ENCODE measurements around the gene P2RY11. TPM values are rescaled to one million over a fixed set of nuclear protein-coding genes. Genes with fewer than 3 reads are reported as not detected.
A peak's percentile ranks its signal among the peaks of the same experiment; 100 is the strongest.

Gene P2RY11
- polyA plus RNA-seq, 1 donor: 14.4 TPM

GRCh38 chr19:10106100-10106936 lies 5.2 kb upstream of the P2RY11 start, which contains the start of gene PPAN:
Gene PPAN (plus strand): TSS chr19:10106362. CDS start chr19:10106395, 33 bp downstream.
- DNase-seq: peak; percentile 97 to 98
- Histone ChIP-seq H3K36me3 (ENCODE audit: control insufficient read depth, insufficient read depth, low read length) (peaks cover 39% of the 10 kb centered on the region), H3K4me3 (ENCODE audit: low read length) (peak within 1 kb of the TSS; percentile 57), H3K4me1 (ENCODE audit: control insufficient read depth, insufficient read depth, low read length) (peaks cover 12% of the 10 kb centered on the region), H3K9me3 (ENCODE audit: control insufficient read depth, low read depth, low read length) (no peaks in the 10 kb centered on the region), H3K27ac (ENCODE audit: low read length) (peak within 1 kb of the TSS; percentile 79), H3K27me3 (ENCODE audit: control insufficient read depth, insufficient read depth, low read length) (no peaks in the 10 kb centered on the region)
- no CpG with 5 or more reads among the region's 71 CpGs for WGBS (ENCODE audit: insufficient coverage, low lambda C conversion rate)

- Histone ChIP-seq H3K27ac (ENCODE audit: low read length) (no peak overlapping the region), H3K4me1 (ENCODE audit: control insufficient read depth, insufficient read depth, low read length) (peaks cover 12% of the 10 kb centered on the region), H3K9me3 (ENCODE audit: control insufficient read depth, low read depth, low read length) (no peaks in the 10 kb centered on the region), H3K36me3 (ENCODE audit: control insufficient read depth, insufficient read depth, low read length) (peaks cover 44% of the 10 kb centered on the region), H3K4me3 (ENCODE audit: low read length) (peak overlapping the region; percentile 57), H3K27me3 (ENCODE audit: control insufficient read depth, insufficient read depth, low read length) (no peaks in the 10 kb centered on the region)
- WGBS (ENCODE audit: insufficient coverage, low lambda C conversion rate): no CpG with 5 or more reads among the region's 10 CpGs
- no peak for DNase-seq
Observed at GRCh38 chr19:10107254-10107653, 4.2 kb upstream of the P2RY11 start.

- DNase-seq: no peak
- Histone ChIP-seq H3K9me3 (ENCODE audit: control insufficient read depth, low read depth, low read length) (no peaks in the 10 kb centered on the region), H3K36me3 (ENCODE audit: control insufficient read depth, insufficient read depth, low read length) (peaks cover 45% of the 10 kb centered on the region), H3K27me3 (ENCODE audit: control insufficient read depth, insufficient read depth, low read length) (no peaks in the 10 kb centered on the region), H3K27ac (ENCODE audit: low read length) (no peak overlapping the region), H3K4me1 (ENCODE audit: control insufficient read depth, insufficient read depth, low read length) (peaks cover 14% of the 10 kb centered on the region), H3K4me3 (ENCODE audit: low read length) (no peak overlapping the region)
- WGBS (ENCODE audit: insufficient coverage, low lambda C conversion rate): no CpG with 5 or more reads among the region's 14 CpGs
Observed at GRCh38 chr19:10107817-10108367, 3.6 kb upstream of the P2RY11 start.

GRCh38 chr19:10109528-10109927 lies 2.0 kb upstream of the P2RY11 start:
- Histone ChIP-seq H3K27ac (ENCODE audit: low read length) (no peak overlapping the region), H3K9me3 (ENCODE audit: control insufficient read depth, low read depth, low read length) (no peaks in the 10 kb centered on the region), H3K4me3 (ENCODE audit: low read length) (no peak overlapping the region), H3K4me1 (ENCODE audit: control insufficient read depth, insufficient read depth, low read length) (peaks cover 23% of the 10 kb centered on the region), H3K36me3 (ENCODE audit: control insufficient read depth, insufficient read depth, low read length) (peaks cover 48% of the 10 kb centered on the region), H3K27me3 (ENCODE audit: control insufficient read depth, insufficient read depth, low read length) (no peaks in the 10 kb centered on the region)
- no CpG with 5 or more reads among the region's 14 CpGs for WGBS (ENCODE audit: insufficient coverage, low lambda C conversion rate)
- no peak for DNase-seq

GRCh38 chr19:10110076-10110971 lies 1.2 kb upstream of the P2RY11 start:
- H3K4me1 ChIP-seq (ENCODE audit: control insufficient read depth, insufficient read depth, low read length): peaks cover 23% of the 10 kb centered on the region
- no CpG with 5 or more reads among the region's 44 CpGs for WGBS (ENCODE audit: insufficient coverage, low lambda C conversion rate)
- H3K9me3 ChIP-seq (ENCODE audit: control insufficient read depth, low read depth, low read length): no peaks in the 10 kb centered on the region
- no peak overlapping the region for H3K27ac ChIP-seq (ENCODE audit: low read length)
- H3K36me3 ChIP-seq (ENCODE audit: control insufficient read depth, insufficient read depth, low read length): peaks cover 56% of the 10 kb centered on the region
- H3K27me3 ChIP-seq (ENCODE audit: control insufficient read depth, insufficient read depth, low read length): no peaks in the 10 kb centered on the region
- no peak overlapping the region for H3K4me3 ChIP-seq (ENCODE audit: low read length)
- DNase-seq: no peak

- Histone ChIP-seq H3K9me3 (ENCODE audit: control insufficient read depth, low read depth, low read length) (no peaks in the 10 kb centered on the region), H3K27me3 (ENCODE audit: control insufficient read depth, insufficient read depth, low read length) (no peaks in the 10 kb centered on the region), H3K4me3 (ENCODE audit: low read length) (no peak overlapping the region), H3K27ac (ENCODE audit: low read length) (no peak overlapping the region), H3K4me1 (ENCODE audit: control insufficient read depth, insufficient read depth, low read length) (peaks cover 20% of the 10 kb centered on the region), H3K36me3 (ENCODE audit: control insufficient read depth, insufficient read depth, low read length) (peaks cover 62% of the 10 kb centered on the region)
- DNase-seq: no peak
- no CpG with 5 or more reads among the region's 19 CpGs for WGBS (ENCODE audit: insufficient coverage, low lambda C conversion rate)
Observed at GRCh38 chr19:10110972-10111317, 548 bp upstream of the P2RY11 start.

- Histone ChIP-seq H3K4me1 (ENCODE audit: control insufficient read depth, insufficient read depth, low read length) (peaks cover 16% of the 10 kb centered on the region), H3K4me3 (ENCODE audit: low read length) (no peak overlapping the region), H3K27me3 (ENCODE audit: control insufficient read depth, insufficient read depth, low read length) (no peaks in the 10 kb centered on the region), H3K27ac (ENCODE audit: low read length) (no peak overlapping the region), H3K9me3 (ENCODE audit: control insufficient read depth, low read depth, low read length) (no peaks in the 10 kb centered on the region), H3K36me3 (ENCODE audit: control insufficient read depth, insufficient read depth, low read length) (peaks cover 74% of the 10 kb centered on the region)
- no CpG with 5 or more reads among the region's 23 CpGs for WGBS (ENCODE audit: insufficient coverage, low lambda C conversion rate)
- DNase-seq: no peak
Observed at GRCh38 chr19:10112037-10112761, 706 bp downstream of the P2RY11 start.

- H3K4me3 ChIP-seq (ENCODE audit: low read length): no peak overlapping the region
- peak in 1 of 2 donors; percentile 55 for DNase-seq
- H3K36me3 ChIP-seq (ENCODE audit: control insufficient read depth, insufficient read depth, low read length): peaks cover 73% of the 10 kb centered on the region
- peaks cover 11% of the 10 kb centered on the region for H3K4me1 ChIP-seq (ENCODE audit: control insufficient read depth, insufficient read depth, low read length)
- H3K9me3 ChIP-seq (ENCODE audit: control insufficient read depth, low read depth, low read length): no peaks in the 10 kb centered on the region
- no CpG with 5 or more reads among the region's 25 CpGs for WGBS (ENCODE audit: insufficient coverage, low lambda C conversion rate)
- H3K27ac ChIP-seq (ENCODE audit: low read length): no peak overlapping the region
- no peaks in the 10 kb centered on the region for H3K27me3 ChIP-seq (ENCODE audit: control insufficient read depth, insufficient read depth, low read length)
Observed at GRCh38 chr19:10112895-10113591, 1.6 kb downstream of the P2RY11 start.

GRCh38 chr19:10113592-10113963 lies 2.1 kb downstream of the P2RY11 start:
- WGBS (ENCODE audit: insufficient coverage, low lambda C conversion rate): no CpG with 5 or more reads among the region's 19 CpGs
- Histone ChIP-seq H3K4me3 (ENCODE audit: low read length) (no peak overlapping the region), H3K36me3 (ENCODE audit: control insufficient read depth, insufficient read depth, low read length) (peaks cover 71% of the 10 kb centered on the region), H3K9me3 (ENCODE audit: control insufficient read depth, low read depth, low read length) (no peaks in the 10 kb centered on the region), H3K27me3 (ENCODE audit: control insufficient read depth, insufficient read depth, low read length) (no peaks in the 10 kb centered on the region), H3K4me1 (ENCODE audit: control insufficient read depth, insufficient read depth, low read length) (peaks cover 12% of the 10 kb centered on the region), H3K27ac (ENCODE audit: low read length) (no peak overlapping the region)
- no peak for DNase-seq
